Mesodermal cell (in vitro differentiated cells): ENCODE data around the gene RSPH1.

ENCODE experiments used
- H3K27ac ChIP-seq: 2 replicates; pipeline ENCODE4 v1.7.0; 2013; ENCODE audit warnings: mild to moderate bottlenecking, low read depth, low read length, moderate library complexity; ENCODE audit not compliant: severe bottlenecking
- H3K36me3 ChIP-seq: 2 replicates; pipeline ENCODE4 v1.7.1; 2013; ENCODE audit warnings: mild to moderate bottlenecking, low read length, moderate library complexity; ENCODE audit not compliant: control insufficient read depth, insufficient read depth
- H3K4me1 ChIP-seq: one replicate; pipeline ENCODE4 v1.7.1; 2013; ENCODE audit warnings: mild to moderate bottlenecking, low read length; ENCODE audit not compliant: insufficient read depth, control insufficient read depth, poor library complexity, severe bottlenecking
- H3K4me3 ChIP-seq: 2 replicates; pipeline ENCODE4 v1.7.0; 2013; ENCODE audit warnings: low read length, control low read depth, mild to moderate bottlenecking; ENCODE audit not compliant: insufficient read depth, poor library complexity, severe bottlenecking; ENCODE audit errors: extremely low read depth
- H3K9me3 ChIP-seq: 2 replicates; pipeline ENCODE4 v1.7.1; 2013; ENCODE audit warnings: mild to moderate bottlenecking, low read length, moderate library complexity; ENCODE audit not compliant: control insufficient read depth
- WGBS, 2 experiments: methylation state at CpG; one replicate each; pipeline ENCODE4 v1.1.5; 2013; ENCODE audit warnings: missing lambda C conversion rate in 2 of 2; ENCODE audit not compliant: insufficient coverage in 2 of 2; 5-methylcytosine and 5-hydroxymethylcytosine counted together

RSPH1 gene

DNA sequence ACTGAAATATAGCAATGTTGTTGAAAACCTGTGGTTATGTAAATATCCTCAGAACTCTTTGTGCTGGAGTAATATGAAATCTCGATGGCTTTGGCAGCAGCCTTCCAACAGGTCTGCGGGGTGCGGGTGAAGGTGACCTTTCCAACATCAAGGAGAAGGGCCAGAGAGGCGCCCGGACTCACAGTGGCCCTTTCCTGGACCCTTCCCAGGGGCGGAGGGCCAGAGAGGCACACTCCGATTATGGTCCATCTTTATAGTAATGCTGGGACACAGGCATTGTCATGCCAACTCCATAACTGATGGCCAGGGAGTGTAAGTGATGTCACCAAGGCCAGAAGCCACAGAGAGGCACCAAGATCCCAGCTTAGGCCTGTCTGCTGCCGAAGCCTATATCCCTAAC lies 35.7 kb upstream of the RSPH1 start:
- whole genome bisulfite sequencing, 2 experiments = 94 to 96% methylated on average over 7 of the region's 8 CpGs
- no peak overlapping the region for H3K4me3 ChIP-seq
- H3K9me3 ChIP-seq = no peaks in the 10 kb centered on the region
- H3K4me1 ChIP-seq = peaks cover 10% of the 10 kb centered on the region
- H3K36me3 ChIP-seq = no peaks in the 10 kb centered on the region
- H3K27ac ChIP-seq = no peak overlapping the region

DNA sequence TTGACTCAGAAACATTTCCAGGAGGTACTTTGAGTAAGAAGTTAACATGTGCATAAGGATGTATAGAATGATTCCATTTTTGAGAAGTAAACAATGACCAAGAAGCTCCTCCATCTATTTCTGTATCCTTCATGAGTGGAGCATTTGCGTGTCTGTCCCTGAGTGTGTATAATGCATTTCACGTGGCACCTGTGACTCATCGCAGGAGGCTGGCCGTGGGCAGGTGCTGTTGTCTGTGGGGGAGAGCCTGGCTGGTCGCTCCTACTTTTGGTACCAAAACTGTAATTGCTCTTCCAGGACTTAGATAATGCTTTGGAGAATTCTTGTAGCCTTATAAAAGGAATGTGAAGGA lies 34.1 kb upstream of the RSPH1 start:
- Histone ChIP-seq H3K4me3 (no peak overlapping the region), H3K36me3 (no peaks in the 10 kb centered on the region), H3K4me1 (peaks cover 18% of the 10 kb centered on the region), H3K27ac (no peak overlapping the region), H3K9me3 (no peaks in the 10 kb centered on the region)
- WGBS, 2 experiments = 83 to 92% methylated on average over 3 to 5 of the region's 5 CpGs

DNA sequence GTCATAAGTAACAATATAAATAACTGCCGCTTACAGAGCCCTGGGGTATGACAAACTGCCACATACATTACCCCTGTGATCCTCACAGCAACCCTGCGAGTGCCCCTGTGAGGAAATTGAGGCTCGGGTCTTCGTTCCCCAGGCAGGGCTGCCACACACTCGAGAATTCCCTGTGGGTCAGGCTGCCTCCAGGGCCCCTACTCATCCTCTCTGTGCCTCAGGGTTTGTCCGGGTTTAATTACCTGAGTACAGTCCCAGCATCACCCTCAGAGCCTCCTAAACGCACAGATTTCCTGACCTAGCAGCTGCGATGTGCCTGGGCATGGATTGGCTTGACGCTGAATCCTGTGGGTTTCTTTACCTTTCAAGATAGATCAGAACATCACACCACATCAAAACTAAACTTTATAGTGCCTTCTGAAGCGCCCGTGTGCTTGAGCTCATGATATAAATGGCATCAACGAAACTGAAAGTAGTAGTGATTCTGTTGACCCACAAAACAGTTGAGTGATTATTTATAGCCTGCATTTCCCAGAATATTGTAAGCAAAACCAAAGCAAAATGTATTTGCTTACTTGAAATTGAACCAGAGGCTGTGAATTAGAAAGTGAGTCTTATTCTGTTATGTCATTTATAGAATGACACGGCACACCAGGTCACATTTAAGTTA lies 31.6 kb upstream of the RSPH1 start:
- H3K36me3 ChIP-seq = no peaks in the 10 kb centered on the region
- 94 to 96% methylated on average over 9 to 11 of the region's 13 CpGs for WGBS, 2 experiments
- H3K27ac ChIP-seq = no peak overlapping the region
- H3K9me3 ChIP-seq = no peaks in the 10 kb centered on the region
- peaks cover 16% of the 10 kb centered on the region for H3K4me1 ChIP-seq
- no peak overlapping the region for H3K4me3 ChIP-seq

DNA sequence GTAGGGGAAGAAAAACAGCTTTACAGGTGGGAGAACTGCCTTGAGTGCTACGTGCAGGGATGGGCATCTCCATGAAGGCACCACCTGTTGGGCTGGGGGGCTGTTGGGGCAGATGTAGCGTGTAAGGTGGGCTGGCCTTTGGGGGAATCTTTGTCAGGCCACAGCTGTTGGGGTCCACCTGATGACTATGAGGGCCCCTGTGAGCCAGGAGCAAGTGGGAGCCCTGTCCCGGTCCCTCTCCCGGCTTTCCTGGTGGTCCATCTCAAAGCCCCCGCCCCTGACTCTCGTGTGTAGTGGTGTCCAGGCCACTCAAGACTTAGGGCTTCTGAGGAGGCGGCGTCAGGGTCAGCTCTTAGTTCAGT lies 31.1 kb upstream of the RSPH1 start:
- no peaks in the 10 kb centered on the region for H3K9me3 ChIP-seq
- WGBS, 2 experiments = 91 to 94% methylated on average over 6 to 8 of the region's 8 CpGs
- no peak overlapping the region for H3K27ac ChIP-seq
- no peak overlapping the region for H3K4me3 ChIP-seq
- no peaks in the 10 kb centered on the region for H3K36me3 ChIP-seq
- peaks cover 16% of the 10 kb centered on the region for H3K4me1 ChIP-seq

DNA sequence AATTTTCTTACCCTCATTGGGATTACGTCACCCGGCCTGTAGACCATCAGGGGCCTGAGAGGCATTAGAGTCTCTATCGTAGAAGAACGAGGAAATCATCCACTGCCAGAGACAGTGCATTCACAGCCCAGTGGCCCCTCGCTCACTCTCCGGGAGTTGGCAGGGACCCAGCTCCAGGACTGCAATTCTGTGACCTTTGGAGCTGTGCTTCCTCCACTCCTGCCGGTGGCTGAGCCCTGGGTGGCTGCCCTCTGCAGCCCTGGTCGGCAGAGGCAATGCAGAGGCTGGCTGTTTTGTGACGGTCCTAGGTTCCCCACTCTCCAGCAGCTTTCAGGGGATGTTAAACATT lies 30.3 kb upstream of the RSPH1 start:
- H3K4me1 ChIP-seq = peaks cover 16% of the 10 kb centered on the region

DNA sequence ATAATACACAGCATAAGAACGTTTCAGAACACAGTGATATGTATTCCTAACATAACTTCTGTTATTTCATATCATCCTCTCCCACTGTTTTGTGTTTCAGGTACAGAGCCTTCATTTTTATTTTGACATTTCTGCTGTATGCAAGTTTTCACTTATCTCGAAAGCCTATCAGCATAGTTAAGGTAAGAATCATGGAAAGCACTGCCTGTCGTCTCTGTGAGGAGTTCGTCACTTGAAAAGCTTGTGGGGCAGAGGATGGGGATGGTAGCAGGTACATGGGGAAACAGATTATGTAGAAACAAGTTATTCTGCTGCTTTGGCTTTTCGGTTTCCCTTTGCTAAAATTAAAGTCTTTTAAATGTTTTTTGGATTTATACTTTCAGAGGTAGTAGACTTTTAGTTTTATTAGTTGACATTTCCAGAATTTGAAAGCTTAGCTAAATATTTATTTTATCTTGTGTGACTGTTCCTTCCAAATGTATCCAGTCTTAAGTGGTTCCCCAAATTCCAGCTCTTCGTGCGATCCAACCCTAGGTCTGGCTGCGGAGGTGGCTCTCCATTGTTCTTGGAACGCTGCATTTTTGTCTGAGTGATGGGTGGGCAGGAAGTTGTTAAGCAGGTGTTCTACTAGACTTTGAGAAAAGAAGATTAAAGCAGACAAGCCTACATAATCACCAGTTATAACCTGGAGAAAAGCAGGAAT lies 29.8 kb upstream of the RSPH1 start:
- H3K4me3 ChIP-seq = no peak overlapping the region
- no peak overlapping the region for H3K27ac ChIP-seq
- H3K4me1 ChIP-seq = peaks cover 12% of the 10 kb centered on the region
- H3K9me3 ChIP-seq = no peaks in the 10 kb centered on the region
- 88% methylated on average over 6 to 8 of the region's 9 CpGs for WGBS, 2 experiments
- H3K36me3 ChIP-seq = no peaks in the 10 kb centered on the region

More for the DNA sequence above, 30.3 kb upstream of the RSPH1 start:
- H3K36me3 ChIP-seq = no peaks in the 10 kb centered on the region
- no peak overlapping the region for H3K4me3 ChIP-seq
- H3K9me3 ChIP-seq = no peaks in the 10 kb centered on the region
- H3K27ac ChIP-seq = no peak overlapping the region
- 85 to 90% methylated on average over 8 to 9 of the region's 9 CpGs for WGBS, 2 experiments

DNA sequence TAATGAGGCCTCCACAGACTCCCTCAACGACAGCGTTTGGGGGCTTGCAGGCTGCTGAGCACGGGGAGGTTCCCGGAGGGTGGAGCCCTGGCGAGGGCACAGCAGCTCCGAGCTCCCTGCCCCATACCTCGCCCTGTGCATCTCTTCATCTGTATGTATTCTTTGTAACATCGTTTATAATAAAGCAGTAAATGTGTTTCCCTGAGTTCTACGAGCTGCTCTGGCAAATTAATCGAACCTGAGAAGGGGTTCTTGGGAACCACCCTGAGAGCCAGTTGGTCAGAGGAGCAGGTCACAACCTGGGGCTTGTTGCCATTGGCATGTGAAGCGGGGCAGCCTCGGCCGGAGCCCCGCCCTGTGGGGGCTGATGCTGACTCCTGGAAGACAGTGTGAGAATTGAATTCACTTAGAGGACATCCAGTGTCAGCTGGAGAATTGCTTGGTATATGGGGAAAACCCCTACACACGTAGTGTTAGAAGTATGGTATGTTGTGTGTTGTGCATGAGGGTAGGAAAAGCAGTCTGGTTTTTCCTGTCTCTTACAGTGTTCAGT lies 29.1 kb upstream of the RSPH1 start:
- no peak overlapping the region for H3K4me3 ChIP-seq
- H3K9me3 ChIP-seq = no peaks in the 10 kb centered on the region
- 27 to 37% methylated on average over 7 to 11 of the region's 15 CpGs for WGBS, 2 experiments
- H3K4me1 ChIP-seq = peaks cover 10% of the 10 kb centered on the region
- no peaks in the 10 kb centered on the region for H3K36me3 ChIP-seq
- no peak overlapping the region for H3K27ac ChIP-seq

DNA sequence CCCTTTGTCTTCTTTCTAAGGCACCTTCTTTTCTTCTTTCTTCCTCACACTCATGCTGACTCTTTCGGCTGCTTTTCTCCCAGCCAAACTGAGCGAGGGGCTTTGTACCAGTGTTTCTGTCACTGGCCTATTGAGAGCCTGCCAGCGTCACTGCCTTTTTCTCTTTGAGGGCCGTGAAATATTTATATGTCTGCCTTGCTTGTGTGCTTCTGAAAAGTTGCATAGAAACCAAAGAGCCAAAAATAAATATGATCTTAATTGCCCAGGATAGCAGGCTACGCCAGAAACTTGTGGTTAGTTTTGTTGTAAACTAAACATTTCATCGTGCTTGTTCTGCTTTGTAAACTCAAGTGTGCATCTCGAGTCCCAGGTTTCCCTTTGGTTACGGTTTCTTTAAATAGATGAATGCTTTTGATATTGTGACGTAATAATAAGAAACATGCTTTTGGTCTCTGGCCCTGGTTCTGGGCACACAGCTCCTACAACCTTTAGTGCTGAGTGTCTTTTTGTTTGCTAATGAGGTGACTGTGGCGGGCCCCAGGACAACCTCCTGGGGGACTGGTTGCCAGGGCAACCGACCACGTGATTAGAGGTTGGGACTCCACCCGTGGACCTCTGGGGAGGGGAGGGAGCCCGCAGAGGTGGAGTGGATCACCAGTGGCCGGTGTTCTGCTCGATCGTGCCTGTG lies 28.5 kb upstream of the RSPH1 start:
- 19 to 37% methylated on average over 11 to 12 of the region's 17 CpGs for WGBS, 2 experiments
- no peak overlapping the region for H3K4me3 ChIP-seq
- peaks cover 10% of the 10 kb centered on the region for H3K4me1 ChIP-seq
- H3K27ac ChIP-seq = no peak overlapping the region
- H3K9me3 ChIP-seq = no peaks in the 10 kb centered on the region
- no peaks in the 10 kb centered on the region for H3K36me3 ChIP-seq

DNA sequence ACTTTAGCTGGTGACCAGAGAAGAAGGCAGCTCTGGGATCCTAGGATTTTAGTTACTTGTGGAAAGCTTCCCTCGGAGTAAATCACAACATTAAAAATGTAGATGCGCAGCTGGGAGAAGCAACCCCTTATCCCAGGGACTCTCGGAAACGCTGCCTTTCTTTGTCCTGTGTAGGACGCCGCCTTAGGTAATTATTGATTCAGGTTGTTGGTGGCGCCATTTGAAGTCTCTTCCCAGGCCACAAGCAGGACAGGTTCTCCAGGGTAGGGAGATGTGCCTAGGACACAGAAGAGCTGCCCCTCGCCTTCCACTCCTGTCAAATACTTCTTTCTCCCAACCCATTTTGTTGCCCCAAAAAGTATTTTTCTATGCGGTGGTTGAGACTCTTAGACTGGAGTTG lies 27.9 kb upstream of the RSPH1 start:
- Histone ChIP-seq H3K9me3 (no peaks in the 10 kb centered on the region), H3K36me3 (no peaks in the 10 kb centered on the region), H3K4me1 (peaks cover 10% of the 10 kb centered on the region), H3K4me3 (no peak overlapping the region), H3K27ac (no peak overlapping the region)
- 85 to 90% methylated on average over 5 to 8 of the region's 9 CpGs for WGBS, 2 experiments

DNA sequence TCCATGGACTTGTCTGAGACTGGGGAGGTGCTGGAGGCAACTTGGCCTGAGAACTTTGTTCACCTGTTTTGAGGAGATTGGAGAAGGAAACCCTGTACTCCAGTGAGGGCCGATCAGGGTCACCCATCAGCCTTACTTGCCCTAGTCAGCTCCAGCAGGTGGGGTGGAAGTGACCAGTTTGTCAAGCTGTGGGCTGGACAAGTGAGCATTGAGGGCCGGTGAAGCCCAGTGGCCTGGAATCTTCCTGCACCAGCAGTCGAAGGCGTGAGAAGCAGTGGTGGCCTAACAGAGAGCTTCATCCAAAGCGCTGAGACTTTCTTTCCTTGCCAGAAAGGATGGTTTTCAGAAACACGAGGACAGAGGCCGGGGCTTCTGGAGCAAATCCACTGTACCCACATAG lies 27.2 kb upstream of the RSPH1 start:
- H3K4me1 ChIP-seq = peaks cover 11% of the 10 kb centered on the region
- 85 to 97% methylated on average over 6 to 7 of the region's 7 CpGs for whole genome bisulfite sequencing, 2 experiments
- no peak overlapping the region for H3K4me3 ChIP-seq
- no peaks in the 10 kb centered on the region for H3K9me3 ChIP-seq
- no peaks in the 10 kb centered on the region for H3K36me3 ChIP-seq
- no peak overlapping the region for H3K27ac ChIP-seq

DNA sequence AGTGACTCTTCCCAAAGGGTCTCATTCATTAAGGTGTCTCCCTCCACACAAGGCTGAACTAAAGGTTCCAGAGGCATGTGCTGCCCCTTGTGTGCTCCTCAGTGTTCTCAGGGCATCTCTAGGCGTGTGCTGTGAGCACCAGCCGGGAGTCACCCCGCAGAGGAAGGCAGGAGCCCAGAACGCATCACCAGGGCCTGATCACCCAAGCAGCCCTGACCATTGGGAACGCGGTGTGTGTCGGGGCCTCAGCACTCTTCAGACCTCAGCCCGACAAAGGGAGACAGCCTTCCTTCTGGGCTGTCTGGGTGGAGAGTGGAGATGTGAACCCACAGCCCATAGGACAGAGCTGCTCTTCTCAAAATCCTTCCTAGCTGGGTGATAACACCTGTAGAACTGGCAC lies 26.7 kb upstream of the RSPH1 start:
- WGBS, 2 experiments = 95 to 98% methylated on average over 4 to 7 of the region's 8 CpGs
- Histone ChIP-seq H3K4me3 (no peak overlapping the region), H3K27ac (no peak overlapping the region), H3K36me3 (no peaks in the 10 kb centered on the region), H3K4me1 (peaks cover 16% of the 10 kb centered on the region), H3K9me3 (no peaks in the 10 kb centered on the region)
